Loucy (cell line): Measurements from ENCODE around the gene FNDC11.

Source experiments
- EZH2phosphoT487 ChIP-seq: fragments of 200-600 bp; IDR thresholded peaks from 2 replicates; pipeline ENCODE4 v1.6.1; 2018; ENCODE audit warnings: antibody characterized with exemption, mild to moderate bottlenecking, moderate library complexity, borderline replicate concordance
- TF ChIP-seq, protein P1 (sequence below): fragments of 200-600 bp; sonication (generic); conservative IDR thresholded peaks from 2 replicates; pipeline ENCODE4 v1.5.1; 2014; ENCODE audit warnings: mild to moderate bottlenecking, antibody characterized with exemption, low read length

DNA sequence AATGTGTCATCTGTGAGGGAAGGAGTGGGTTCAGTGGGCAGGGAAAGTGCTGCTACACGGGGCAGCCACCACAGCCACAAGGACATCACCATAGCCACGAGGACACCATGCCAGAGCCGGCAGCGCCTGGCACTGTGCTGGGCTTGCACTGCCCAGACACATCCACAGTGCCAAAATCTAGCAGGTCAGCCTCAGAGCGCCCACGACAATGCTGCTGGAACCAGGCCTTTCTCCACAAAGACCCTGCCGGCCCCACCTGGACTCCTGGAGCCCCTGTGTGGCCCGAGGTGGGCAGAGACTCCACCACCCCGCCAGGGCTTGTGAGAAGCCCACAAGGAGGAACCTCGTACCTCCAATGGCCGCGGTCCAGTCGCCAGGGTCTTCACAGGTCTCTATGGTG, 38.7 kb downstream of the FNDC11 start:
- TF ChIP-seq, protein P1, sequence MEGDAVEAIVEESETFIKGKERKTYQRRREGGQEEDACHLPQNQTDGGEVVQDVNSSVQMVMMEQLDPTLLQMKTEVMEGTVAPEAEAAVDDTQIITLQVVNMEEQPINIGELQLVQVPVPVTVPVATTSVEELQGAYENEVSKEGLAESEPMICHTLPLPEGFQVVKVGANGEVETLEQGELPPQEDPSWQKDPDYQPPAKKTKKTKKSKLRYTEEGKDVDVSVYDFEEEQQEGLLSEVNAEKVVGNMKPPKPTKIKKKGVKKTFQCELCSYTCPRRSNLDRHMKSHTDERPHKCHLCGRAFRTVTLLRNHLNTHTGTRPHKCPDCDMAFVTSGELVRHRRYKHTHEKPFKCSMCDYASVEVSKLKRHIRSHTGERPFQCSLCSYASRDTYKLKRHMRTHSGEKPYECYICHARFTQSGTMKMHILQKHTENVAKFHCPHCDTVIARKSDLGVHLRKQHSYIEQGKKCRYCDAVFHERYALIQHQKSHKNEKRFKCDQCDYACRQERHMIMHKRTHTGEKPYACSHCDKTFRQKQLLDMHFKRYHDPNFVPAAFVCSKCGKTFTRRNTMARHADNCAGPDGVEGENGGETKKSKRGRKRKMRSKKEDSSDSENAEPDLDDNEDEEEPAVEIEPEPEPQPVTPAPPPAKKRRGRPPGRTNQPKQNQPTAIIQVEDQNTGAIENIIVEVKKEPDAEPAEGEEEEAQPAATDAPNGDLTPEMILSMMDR: no peak
- no peak for TF ChIP-seq EZH2phosphoT487
